Body of pancreas (tissue), 4 donors: ENCODE results near the gene LHB. TPM values are rescaled to one million over a fixed set of nuclear protein-coding genes. Genes with fewer than 3 reads are reported as not detected.

ENCODE experiments used
- ATAC-seq: fragments of 150-250 bp; one replicate; pipeline ENCODE4 v1.9.1; 2016
- DNase-seq, 4 donors: peaks; one replicate each; pipeline ENCODE4 v3.0.0-alpha.2; 2019
- H3K27ac ChIP-seq, 4 donors: fragments of 200-600 bp; sonication (generic); 1 replicate in 3 of 4; 2 replicates in 1 of 4; pipeline versions ENCODE4 v1.5.1 to v1.6.1; 2016 to 2019; ENCODE audit warnings: mild to moderate bottlenecking in 1 of 4, mixed read lengths in 1 of 4, moderate library complexity in 1 of 4
- H3K27me3 ChIP-seq, 2 donors: fragments of 200-600 bp; sonication (generic); one replicate each; pipeline ENCODE4 v1.6.0; 2016; ENCODE audit warnings: mild to moderate bottlenecking in 1 of 2
- H3K36me3 ChIP-seq, 2 donors: fragments of 200-600 bp; sonication (generic); replicated peaks in 1 of 2; 2 replicates each; pipeline ENCODE4 v1.5.1; 2016; ENCODE audit warnings: low read depth in 2 of 2; ENCODE audit not compliant: insufficient read depth in 1 of 2
- H3K4me1 ChIP-seq: fragments of 200-600 bp; sonication (generic); one replicate; pipeline ENCODE4 v1.6.0; 2016
- H3K4me3 ChIP-seq, 2 donors: fragments of 200-600 bp; sonication (generic); 1 replicate in 1 of 2; 2 replicates in 1 of 2; pipeline ENCODE4 v1.5.1; 2016 to 2019
- H3K9me3 ChIP-seq, 3 donors: fragments of 200-600 bp; sonication (generic); 1 replicate in 2 of 3; 2 replicates in 1 of 3; pipeline ENCODE4 v1.5.1; 2016
- POLR2A ChIP-seq, 3 donors: fragments of 450-650 bp; IDR thresholded peaks; one replicate each; pipeline ENCODE4 v1.6.1; 2016; ENCODE audit warnings: antibody characterized with exemption in 3 of 3, mild to moderate bottlenecking in 2 of 3
- WGBS, 2 donors: methylation state at CpG; one replicate each; pipeline ENCODE4 v1.1.5; 2017; 5-methylcytosine and 5-hydroxymethylcytosine counted together
- intact Hi-C: fragments of 100-400 bp; cut with DNase I; formaldehyde crosslinking; loops from one replicate; pipeline ENCODE4 v1.15.1; 2023
- total RNA-seq, 2 donors: library from RNA; depleted of rRNA; stranded (reverse); fragments of >200 nt; gene quantifications; one replicate each; pipeline ENCODE4 v1.1.0, GENCODE V29; 2016
- TF ChIP-seq, protein P1 (sequence below), 7 experiments: fragments of 450-650 bp in 4 of 7; fragments of 200-600 bp in 3 of 7; sonication (generic) in 3 of 7; IDR thresholded peaks; one replicate each; pipeline ENCODE4 v1.5.1; 2016 to 2019; ENCODE audit warnings: antibody characterized with exemption in 7 of 7

The LHB gene
- total RNA-seq, 2 donors from 2014 or later = 45.8 TPM; not detected in 1

DNA sequence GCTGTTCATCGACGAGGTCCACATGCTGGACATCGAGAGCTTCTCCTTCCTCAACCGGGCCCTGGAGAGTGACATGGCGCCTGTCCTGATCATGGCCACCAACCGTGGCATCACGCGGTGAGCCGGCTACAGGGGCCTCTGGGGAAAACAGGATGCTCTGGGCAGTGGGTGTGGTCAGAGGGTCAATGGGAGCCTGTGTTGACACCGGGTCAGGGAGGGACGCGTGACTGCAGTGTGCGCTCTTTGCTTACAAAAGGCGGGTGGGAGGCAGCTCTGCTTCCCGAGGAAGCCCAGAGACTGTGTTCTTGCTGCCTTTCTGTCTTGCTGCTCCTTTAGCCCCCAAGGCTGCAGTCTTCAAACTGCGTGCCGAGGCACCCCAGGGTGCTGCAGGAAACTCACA is 5.7 kb downstream of the LHB start:
- peaks cover 0 to 15% of the 10 kb centered on the region in 2 donors for H3K36me3 ChIP-seq
- intact Hi-C loops = no loop called here
- no peak overlapping the region for H3K27ac ChIP-seq
- no peaks in the 10 kb centered on the region for H3K9me3 ChIP-seq
- DNase-seq (no peak), ATAC-seq (no peak)
- no peaks in the 10 kb centered on the region for H3K4me1 ChIP-seq
- TF ChIP-seq, protein P1, sequence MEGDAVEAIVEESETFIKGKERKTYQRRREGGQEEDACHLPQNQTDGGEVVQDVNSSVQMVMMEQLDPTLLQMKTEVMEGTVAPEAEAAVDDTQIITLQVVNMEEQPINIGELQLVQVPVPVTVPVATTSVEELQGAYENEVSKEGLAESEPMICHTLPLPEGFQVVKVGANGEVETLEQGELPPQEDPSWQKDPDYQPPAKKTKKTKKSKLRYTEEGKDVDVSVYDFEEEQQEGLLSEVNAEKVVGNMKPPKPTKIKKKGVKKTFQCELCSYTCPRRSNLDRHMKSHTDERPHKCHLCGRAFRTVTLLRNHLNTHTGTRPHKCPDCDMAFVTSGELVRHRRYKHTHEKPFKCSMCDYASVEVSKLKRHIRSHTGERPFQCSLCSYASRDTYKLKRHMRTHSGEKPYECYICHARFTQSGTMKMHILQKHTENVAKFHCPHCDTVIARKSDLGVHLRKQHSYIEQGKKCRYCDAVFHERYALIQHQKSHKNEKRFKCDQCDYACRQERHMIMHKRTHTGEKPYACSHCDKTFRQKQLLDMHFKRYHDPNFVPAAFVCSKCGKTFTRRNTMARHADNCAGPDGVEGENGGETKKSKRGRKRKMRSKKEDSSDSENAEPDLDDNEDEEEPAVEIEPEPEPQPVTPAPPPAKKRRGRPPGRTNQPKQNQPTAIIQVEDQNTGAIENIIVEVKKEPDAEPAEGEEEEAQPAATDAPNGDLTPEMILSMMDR (IDR thresholded peaks at IDR 0.05) = no peak
- no peak for TF ChIP-seq POLR2A (IDR thresholded peaks at IDR 0.05)
- H3K4me3 ChIP-seq = no peak overlapping the region
- no peaks in the 10 kb centered on the region for H3K27me3 ChIP-seq
- 85 to 90% methylated on average over 7 to 17 of the region's 17 CpGs for WGBS, 2 donors

DNA sequence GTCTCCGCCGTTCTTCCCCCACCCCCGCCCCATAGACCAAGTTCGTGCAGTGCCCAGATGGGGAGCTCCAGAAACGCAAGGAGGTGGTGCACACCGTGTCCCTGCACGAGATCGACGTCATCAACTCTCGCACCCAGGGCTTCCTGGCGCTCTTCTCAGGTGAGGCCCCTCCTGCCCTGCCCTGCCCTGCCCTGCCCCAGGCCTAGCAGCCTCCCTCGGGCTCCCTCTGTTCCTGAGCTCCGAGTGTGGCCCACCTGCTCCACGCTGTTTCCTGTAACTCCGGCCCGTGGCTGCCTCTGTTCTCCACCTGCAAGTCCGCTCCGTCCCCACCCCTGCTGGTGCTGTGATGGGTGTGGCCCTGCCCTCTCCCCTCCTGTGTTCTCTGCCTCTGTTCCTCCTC is 6.4 kb downstream of the LHB start:
- H3K4me3 ChIP-seq = no peak overlapping the region
- H3K27me3 ChIP-seq = no peaks in the 10 kb centered on the region
- no peak for TF ChIP-seq POLR2A (IDR thresholded peaks at IDR 0.05)
- TF ChIP-seq, protein P1 (IDR thresholded peaks at IDR 0.05) = no peak
- no peaks in the 10 kb centered on the region for H3K9me3 ChIP-seq
- no peak overlapping the region for H3K27ac ChIP-seq
- WGBS, 2 donors = 90 to 93% methylated on average over 18 of the region's 18 CpGs
- no peak for DNase-seq
- intact Hi-C loops = no loop called here
- ATAC-seq = no peak
- H3K36me3 ChIP-seq = peaks cover 0 to 17% of the 10 kb centered on the region in 2 donors
- H3K4me1 ChIP-seq = no peaks in the 10 kb centered on the region

DNA sequence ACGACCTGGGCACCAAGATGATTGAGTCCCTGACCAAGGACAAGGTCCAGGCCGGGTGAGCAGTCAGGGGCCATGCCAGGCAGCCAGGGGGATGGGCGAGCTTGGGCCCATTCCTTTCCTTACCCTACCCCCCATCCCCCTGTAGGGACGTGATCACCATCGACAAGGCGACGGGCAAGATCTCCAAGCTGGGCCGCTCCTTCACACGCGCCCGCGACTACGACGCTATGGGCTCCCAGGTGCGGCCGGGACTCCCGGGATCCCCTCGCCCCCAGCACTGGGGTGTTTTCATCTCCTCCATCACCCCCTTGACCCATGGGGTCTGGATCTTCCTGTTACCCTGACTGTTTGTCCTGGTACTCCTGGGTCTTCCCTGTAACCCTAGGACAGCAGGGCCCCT is 7.1 kb downstream of the LHB start:
- Histone ChIP-seq H3K4me1 (no peaks in the 10 kb centered on the region), H3K27ac (no peak overlapping the region), H3K4me3 (no peak overlapping the region), H3K36me3 (peaks cover 0 to 21% of the 10 kb centered on the region in 2 donors), H3K27me3 (no peaks in the 10 kb centered on the region), H3K9me3 (no peaks in the 10 kb centered on the region)
- no peak for DNase-seq
- intact Hi-C loops = no loop called here
- WGBS, 2 donors = 94 to 96% methylated on average over 15 to 17 of the region's 18 CpGs
- TF ChIP-seq POLR2A (IDR thresholded peaks at IDR 0.05) = no peak
- TF ChIP-seq, protein P1 (IDR thresholded peaks at IDR 0.05) = no peak
- ATAC-seq = no peak

DNA sequence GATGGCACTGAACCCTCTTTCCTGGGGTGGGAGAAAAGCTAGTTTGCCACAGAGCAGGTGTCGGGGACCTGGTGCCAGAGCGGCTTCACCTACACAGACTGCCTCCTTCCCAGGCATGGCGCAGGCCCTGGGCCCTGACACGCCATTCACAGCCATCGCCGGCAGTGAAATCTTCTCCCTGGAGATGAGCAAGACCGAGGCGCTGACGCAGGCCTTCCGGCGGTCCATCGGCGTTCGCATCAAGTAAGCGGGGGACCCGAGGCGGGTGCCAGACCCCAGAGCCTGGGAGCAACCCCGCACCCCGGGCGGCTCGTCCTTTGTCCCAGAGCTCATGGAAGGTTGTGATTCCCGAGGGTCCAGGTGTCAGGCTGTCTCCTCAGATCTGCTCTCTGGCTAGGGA is 10.0 kb downstream of the LHB start:
- no peaks in the 10 kb centered on the region for H3K9me3 ChIP-seq
- DNase-seq (no peak), ATAC-seq (no peak)
- H3K27me3 ChIP-seq = no peaks in the 10 kb centered on the region
- TF ChIP-seq, protein P1 (IDR thresholded peaks at IDR 0.05) = no peak
- TF ChIP-seq POLR2A (IDR thresholded peaks at IDR 0.05) = no peak
- intact Hi-C loops = no loop called here
- no peak overlapping the region for H3K4me3 ChIP-seq
- peaks cover 0 to 25% of the 10 kb centered on the region in 2 donors for H3K36me3 ChIP-seq
- no peak overlapping the region for H3K27ac ChIP-seq
- WGBS, 2 donors = 97 to 99% methylated on average over 5 to 16 of the region's 22 CpGs
- no peaks in the 10 kb centered on the region for H3K4me1 ChIP-seq

DNA sequence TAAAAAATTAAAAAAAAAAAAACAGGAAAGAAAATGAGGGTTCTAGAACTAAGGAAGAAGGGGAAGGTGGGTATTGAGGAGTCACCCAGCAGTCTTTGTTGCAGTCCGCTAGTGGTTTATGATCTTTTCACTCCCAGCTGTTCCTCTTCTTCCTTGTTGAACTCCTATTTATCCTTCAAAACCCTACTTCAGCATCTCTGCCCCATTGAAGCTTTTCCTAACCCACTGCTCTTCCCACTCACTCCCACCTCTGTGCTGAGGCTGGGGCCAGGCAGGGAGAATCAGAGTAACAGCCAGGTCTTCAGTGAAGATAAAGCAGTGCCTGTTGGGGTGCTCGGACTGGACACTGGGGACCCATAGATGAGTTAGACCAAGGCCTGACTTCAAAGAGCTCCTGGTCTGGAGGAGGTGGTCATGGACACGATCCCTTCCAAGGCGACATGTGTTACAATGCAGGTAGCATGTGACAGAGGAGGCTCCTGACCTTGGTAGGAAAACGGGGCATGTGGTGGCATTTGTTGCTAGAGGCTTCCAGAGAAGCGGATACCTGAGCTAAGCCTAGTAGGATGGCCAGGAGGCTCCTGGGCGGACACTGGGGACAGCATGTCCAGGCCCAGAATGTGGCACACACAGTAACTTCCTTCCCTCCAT is 11.8 kb downstream of the LHB start:
- no peak for TF ChIP-seq POLR2A (IDR thresholded peaks at IDR 0.05)
- TF ChIP-seq, protein P1 (IDR thresholded peaks at IDR 0.05) = no peak
- ATAC-seq (no peak), DNase-seq (no peak)
- H3K4me3 ChIP-seq = no peak overlapping the region
- intact Hi-C loops = no loop called here
- peaks cover 0 to 18% of the 10 kb centered on the region in 2 donors for H3K36me3 ChIP-seq
- H3K27me3 ChIP-seq = no peaks in the 10 kb centered on the region
- no peak overlapping the region for H3K27ac ChIP-seq
- H3K4me1 ChIP-seq = no peaks in the 10 kb centered on the region
- H3K9me3 ChIP-seq = no peaks in the 10 kb centered on the region
- 93 to 97% methylated on average over 7 of the region's 7 CpGs for WGBS, 2 donors
